ENCODE results near the gene PAIP1.
"Not testable (repeated sequence)": the region's sequence is repeated elsewhere in the genome, so short reads cannot be mapped to it uniquely, and the experiment has no call there.

PAIP1 gene

DNA sequence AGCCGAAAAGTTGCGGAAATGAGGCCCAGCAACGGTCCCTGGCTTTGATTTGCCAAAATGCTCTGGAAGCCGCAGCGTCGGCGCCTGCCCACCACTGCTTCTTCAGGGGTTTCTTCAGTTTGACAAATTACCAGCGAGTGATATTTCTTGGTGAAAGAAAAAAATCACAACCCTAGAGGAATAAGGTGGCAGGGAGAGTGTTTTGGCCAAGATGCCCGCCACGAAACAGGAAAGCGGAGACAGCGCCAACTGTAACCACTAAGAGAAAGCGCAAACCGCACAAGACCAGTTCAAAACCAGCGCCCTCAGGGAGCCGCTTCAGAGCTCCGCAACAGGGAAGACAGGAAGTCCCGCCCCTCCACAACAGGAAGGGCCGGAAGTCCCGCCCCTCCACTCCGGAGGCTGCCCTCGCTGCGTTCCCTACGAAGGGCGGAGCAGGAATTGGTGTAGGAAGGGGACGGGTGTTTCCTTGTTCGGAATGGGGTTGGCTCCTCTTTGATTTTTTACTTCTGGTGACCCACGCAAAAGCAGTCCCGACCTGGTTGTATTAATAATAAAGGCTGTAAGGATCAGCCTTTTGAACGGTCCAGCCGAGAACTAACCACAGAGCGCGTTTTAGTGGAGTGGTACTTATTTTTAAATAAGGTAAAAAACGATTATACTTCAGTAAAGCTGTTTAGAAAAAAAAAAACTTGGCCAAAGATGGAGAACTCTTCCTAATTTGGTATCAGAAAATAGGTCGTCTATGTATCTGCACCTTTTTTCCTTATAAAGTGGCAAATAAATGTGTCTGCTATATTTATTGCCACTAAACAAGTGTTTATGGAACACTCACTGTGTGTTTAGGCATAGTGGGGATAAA lies 41.8 kb downstream of the PAIP1 start, which contains the start of gene C5orf34:
TSS of gene C5orf34 (minus strand) at position 333 of the 862 bp plus-strand sequence. CDS start 5,809 bp downstream, outside the sequence.
- peak; percentile 98 for DNase-seq

DNA sequence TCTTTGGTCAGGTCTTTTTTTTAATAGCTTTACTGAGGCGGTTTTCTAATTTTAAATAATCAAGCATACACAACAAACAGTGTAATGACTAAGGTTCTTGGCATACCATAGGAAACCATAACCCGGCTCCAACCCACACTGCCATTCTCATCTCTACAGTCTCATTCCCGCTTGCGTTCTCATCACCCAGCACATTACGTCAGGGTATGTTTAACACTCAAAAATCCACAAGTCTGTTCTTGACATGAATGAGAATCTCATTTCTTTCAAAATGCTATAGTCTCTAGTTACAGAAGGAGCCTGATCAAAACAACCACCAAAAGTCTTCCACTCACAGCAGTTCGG lies 42.4 kb downstream of the PAIP1 start:
- no peak for DNase-seq

DNA sequence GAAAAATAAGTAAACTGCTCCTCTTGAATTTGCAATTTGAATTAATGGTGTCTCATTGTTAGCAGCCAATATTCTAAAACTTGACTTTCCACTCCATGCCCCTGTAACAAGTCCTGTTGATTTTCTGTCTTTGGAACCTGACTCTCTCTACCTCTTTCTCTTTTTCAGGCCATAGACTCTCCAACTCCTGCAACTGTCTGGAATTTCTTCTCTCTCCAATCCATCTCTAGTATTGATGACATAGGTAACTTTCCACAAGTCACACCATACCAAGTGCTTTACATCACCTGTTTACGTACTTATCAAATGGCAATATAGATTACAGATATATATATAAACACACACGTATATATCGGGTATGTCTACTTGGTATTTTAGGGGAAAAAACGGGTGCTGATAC lies 42.9 kb downstream of the PAIP1 start:
- no peak for DNase-seq

DNA sequence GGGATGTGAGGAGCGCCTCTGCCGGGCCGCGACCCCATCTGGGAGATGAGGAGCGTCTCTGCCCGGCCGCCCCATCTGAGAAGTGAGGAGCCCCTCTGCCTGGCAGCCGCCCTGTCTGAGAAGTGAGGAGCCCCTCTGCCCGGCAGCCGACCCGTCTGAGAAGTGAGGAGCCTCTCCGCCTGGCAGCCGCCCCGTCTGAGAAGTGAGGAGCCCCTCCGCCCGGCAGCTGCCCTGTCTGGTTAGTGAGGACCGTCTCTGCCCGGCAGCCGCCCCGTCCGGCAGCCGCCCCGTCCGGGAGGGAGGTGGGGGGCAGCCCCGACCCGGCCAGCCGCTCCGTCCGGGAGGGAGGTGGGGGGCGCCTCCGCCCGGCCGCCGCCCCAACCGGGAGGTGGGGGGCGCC lies 45.8 kb downstream of the PAIP1 start:
- DNase-seq: not testable (repeated sequence)

DNA sequence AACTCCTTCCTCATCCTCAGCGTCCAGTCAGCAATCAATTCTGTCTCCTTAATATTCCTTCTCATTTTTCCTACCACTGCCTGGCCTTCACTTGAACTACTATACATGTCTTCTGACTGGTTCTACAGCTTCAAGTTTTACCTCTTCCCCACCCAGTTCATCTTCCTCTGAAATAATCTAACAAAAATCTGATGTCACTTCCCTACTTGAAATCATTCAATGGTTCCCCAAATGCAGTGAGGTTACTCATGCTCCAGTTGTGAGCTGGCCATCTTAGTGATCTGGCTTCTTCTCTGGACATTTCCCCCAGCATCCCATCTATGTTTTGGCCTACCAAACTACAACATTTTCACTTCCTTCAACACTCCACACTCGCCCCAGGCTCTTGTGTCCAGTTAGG lies 58.3 kb downstream of the PAIP1 start:
- DNase-seq: no peak

DNA sequence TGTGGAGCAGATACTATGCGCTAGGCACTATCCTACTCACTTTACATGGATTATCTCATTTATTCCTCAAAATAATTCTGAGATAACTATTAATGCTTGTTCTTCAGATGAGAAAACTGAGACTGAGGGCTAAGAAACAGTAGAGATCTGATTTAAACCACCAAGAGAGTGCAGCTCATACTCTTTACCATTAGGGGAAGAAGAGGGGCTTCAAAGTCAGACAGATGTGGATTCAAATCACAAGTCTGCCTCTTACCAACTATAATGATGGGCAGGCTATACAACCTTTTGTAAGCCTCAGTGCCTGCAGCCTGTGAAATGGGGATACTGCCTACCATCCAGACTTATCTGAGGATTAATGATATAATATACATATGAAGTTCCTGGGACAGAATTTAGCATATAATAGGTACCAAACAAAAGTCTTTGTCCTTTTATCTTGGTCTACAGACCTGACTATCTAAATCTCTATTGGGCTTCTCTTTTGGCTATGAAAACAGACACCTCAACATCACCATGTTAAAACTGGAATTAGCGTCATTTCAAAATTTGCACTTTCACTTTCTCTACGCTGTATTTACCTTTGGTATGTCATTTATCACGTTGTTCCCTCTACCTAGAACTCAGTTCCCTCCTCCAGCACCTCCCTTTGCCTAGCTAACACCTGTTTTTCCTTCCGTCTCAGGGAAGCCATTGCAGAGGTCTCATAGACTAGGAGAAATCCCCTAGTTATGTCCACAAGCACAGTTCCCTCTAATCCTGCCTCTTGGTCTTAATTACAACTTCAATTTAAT lies 59.4 kb downstream of the PAIP1 start:
- no peak for DNase-seq

DNA sequence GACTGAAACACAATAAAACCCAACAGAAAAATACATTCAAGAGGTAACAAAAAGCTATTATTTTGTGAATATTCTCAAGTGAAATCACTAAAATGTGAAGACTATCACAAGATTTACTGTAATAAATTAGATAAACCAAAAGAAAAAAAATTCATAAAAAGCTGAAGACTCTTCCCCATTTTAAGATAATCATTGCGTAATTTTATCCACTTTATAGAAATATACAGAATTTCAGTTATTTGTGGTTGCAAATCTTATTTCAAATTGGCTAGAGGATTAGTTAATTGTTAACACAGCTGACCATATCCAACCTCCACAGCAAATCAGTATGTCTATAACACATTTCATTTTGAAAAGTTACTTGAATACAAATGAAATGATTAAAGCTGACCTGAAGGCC lies 65.6 kb downstream of the PAIP1 start:
- no peak for DNase-seq

DNA sequence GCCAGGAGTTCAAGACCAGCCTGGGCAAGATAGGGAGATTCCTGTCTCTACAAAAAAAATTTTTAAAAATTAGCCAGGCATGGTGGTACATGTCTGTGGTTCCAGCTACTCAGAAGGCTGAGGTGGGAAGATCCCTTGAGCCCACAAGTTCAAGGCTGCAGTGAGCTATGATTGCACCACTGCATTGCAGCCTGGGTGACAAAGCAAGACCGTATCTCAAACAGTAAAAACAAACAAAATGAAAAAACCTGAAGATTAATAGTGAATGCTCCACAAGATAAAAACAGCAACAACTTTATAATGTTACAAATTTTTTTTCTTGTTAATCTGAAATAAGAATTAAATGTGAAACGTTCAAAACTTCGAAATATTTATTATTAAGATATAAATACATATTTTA lies 70.5 kb downstream of the PAIP1 start:
- no peak for DNase-seq

DNA sequence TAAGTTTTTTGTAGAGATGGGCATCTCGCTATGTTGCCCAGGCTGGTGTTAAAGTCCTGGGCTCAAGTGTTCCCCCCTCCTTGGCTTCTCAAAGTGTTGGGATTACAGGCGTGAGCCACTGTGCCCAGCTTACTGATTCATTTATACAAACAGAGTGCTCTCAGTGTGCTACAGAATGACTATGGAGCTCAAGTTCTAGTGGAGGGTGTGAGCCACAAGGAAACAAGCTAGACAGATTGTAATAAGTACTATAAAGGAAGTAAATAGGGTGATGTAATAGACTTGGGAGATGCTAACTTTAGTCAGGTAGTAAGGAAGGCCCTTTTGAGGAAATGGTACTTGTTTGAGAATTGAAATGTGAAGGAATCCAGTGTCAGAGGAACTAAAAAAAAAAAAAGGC lies 71.5 kb downstream of the PAIP1 start:
- DNase-seq: no peak

DNA sequence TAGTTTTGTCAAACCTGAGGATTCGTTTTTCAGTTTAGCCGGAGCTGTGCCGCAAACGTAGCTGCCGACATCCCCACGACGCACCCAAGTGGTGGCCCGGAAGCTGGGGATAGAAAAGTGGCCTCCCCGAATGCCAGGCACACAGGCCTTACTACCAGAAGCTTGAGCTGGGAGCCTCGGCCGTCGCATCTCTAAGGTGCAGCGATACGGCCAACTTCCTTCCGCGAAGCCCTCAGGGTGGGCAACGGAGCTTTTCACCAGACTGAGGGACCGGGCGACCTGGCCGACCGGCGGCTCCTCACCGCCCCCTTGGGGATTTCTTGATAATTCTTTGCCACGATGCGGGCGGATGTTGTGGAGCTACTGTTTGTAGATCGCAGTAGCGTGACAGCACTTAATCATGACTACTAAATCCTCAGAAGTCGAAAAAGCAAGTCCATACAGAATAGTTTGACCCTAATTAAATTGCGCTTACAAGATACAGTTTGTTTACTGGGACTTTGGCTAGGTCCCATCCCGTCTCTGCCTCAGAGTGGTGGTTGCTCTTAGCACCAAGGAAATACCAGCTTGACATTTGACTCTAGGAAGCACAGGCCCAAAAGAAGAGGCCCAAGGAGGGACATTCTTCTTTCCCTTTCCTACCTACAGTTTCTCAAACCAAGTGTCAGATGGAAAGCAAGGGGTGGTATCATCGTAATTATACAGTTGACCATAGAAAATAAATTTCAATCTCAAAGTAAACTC lies 72.6 kb downstream of the PAIP1 start:
- peak; percentile 94 for DNase-seq

DNA sequence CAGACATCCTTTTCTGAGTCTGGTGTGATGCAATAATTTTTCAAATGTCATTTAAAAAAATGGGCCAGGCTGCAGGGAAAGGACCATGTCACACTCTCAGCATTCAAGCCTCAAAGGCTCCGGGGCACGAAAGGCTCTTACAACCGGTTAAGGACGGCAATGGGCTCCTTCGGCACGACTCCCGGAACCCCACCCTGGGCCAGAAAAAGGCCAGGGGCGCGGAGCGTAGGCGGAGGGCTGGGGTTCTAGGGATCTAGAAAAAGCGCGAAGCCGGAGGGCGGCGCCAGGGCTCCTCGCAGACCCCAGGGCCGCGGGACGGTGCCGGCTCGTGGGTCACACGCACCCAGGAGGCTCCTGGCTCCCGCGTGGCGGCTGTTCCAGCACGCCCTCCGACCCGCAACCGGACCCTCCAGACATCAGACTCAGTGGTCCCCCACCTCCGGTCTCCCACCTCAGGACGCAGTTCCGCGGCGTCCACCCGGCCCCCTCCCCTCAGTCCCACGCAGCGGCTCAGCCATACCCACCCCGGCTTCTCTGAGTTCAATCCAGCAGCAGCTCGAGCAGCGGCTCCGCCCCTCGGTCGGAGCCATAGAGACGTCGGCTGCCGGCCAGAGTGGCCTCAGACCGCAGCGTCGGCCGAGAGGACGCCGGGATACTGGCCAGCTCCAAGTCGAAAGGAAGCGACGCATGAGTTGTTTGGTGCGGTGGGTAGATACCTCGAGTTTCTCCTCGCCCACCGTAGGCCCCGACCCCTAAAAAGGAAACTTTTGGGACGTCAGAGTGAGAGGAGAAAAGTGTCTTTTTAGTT lies 73.4 kb downstream of the PAIP1 start, which contains the start of gene TMEM267:
TSS of gene TMEM267 (minus strand) at position 568 of the 808 bp plus-strand sequence. CDS start 29,896 bp downstream, outside the sequence.
- peak; percentile 94 for DNase-seq

DNA sequence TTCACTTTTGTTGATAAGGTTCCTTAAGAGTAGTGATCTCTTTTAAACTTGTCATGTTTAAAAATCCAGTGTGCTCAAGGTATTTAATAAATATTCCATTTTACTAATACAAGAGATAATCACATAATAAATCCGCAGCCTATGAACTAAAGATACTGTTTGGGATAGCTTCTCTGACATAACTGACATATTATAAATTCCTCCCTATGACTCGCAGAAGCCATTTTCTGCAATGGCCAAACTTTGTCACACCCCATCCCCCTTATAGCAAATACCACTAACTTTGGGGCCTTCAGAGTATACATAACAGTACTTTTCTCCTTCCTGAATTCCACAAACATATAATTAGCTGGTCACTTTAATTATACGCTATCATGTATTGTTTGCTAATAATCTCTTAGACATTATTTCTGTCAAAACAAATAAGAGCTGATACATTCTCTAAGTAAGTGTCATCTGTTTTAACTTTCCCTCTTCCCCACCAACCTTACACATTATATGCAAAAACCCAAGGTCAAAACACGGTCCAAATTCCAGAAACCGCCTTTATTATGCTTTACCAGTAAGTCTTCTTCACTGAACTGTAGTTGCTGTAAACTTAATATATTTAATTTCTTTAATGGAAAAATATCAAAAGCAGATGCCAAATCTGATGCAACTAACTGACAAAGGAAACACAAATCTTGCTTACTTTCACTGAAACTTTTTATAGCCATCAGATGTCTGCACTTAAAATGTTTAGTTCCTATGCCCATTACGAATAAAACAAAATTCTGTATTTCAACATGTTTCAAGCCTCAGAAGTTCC lies 74.2 kb downstream of the PAIP1 start:
- no peak for DNase-seq
